H1 (cell line): ENCODE measurements around the gene DCDC2C. TPM values are rescaled to one million over a fixed set of nuclear protein-coding genes. Genes with fewer than 3 reads are reported as not detected.

Experiments used
- CBX5 ChIP-seq: fragments of 300-800, 300-1000 bp; sonication (generic); IDR thresholded peaks from 2 replicates; pipeline ENCODE4 v1.7.1; 2016; ENCODE audit warnings: antibody characterized with exemption, low read length, low read depth
- CHD2 ChIP-seq: IDR thresholded peaks from 2 replicates; pipeline ENCODE4 v1.6.1; 2012; ENCODE audit warnings: low read length, improper control_type of control experiment
- KDM4A ChIP-seq: IDR thresholded peaks from one replicate; pipeline ENCODE4 v1.7.1; 2012; ENCODE audit warnings: low read depth, mild to moderate bottlenecking, moderate library complexity, low read length, inconsistent platforms; ENCODE audit not compliant: severe bottlenecking
- POU5F1 ChIP-seq: IDR thresholded peaks from 2 replicates; pipeline ENCODE4 v1.6.1; 2011; ENCODE audit warnings: low read depth, mild to moderate bottlenecking, low read length, moderate library complexity
- USF2 ChIP-seq: IDR thresholded peaks from 2 replicates; pipeline ENCODE4 v1.6.1; 2011; ENCODE audit warnings: low read length, improper control_type of control experiment
- polyA plus RNA-seq, 7 experiments: library from polyadenylated mRNA; depleted of rRNA in 3 of 7; stranded (reverse) in 5 of 7; unstranded in 2 of 7; fragments of >200 nt in 5 of 7; fragments of 200-250 nt in 2 of 7; gene quantifications; 1 replicate in 5 of 7; 2 replicates in 1 of 7; 4 replicates in 1 of 7; pipeline versions ENCODE4 v1.2.1 to v1.2.3, GENCODE V29; 2011 to 2013; ENCODE audit warnings: missing spikeins in 2 of 7, mixed read lengths in 2 of 7
- total RNA-seq: library from RNA; stranded (reverse); fragmentation: NEBNext Ultra II Directional; extraction: Animal tissue kit (Norgen Biotek cat#: 25700); gene quantifications from 2 replicates; pipeline ENCODE4 v1.2.1, GENCODE V29; 2021

The DCDC2C gene
- total and polyA plus RNA-seq, 2 of the 8 experiments (the other 6 are each of a cell fraction or from before 2014, with no cell fraction given): 0.50 TPM; not detected in 1

DNA sequence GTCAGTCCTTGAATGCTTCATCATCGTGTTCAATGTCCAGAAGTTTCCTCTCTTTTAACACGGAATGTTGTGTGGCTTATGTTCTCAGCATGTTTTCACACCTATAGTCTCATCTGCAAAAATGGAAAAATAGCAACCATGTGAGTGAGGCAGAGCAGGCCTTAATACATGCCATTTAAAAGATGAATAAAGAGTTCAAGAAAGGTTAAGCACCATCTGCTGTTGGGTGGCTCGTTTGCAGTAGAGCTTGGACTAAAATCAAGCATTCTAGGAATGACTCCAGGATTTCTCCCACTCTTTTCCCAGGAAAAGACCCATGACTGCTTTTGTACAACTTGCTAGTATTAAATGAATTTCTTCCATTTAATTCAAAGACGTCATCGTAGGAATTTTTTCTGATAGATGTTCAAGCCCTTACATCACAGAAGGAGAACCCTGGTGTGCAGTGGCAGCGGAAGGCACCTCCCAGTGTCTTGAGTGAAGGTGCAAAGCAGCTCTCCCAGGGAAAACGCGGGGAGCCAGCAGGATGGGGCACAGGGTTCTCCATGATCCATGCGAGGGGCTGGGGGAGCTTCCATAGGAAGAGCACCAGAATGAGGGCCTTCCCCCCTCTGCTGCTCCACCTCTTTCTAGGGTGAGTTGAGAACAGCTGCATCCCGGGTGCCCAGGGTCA lies 9.6 kb downstream of the DCDC2C start (continued):
- no peak for TF ChIP-seq CHD2
- TF ChIP-seq CBX5: no peak
- no peak for TF ChIP-seq KDM4A
- no peak for TF ChIP-seq USF2
- TF ChIP-seq POU5F1: no peak
